PC-3 (cell line): Measurements from ENCODE around the gene MLLT10. TPM values are rescaled to one million over a fixed set of nuclear protein-coding genes. Genes with fewer than 3 reads are reported as not detected.
"Not testable (repeated sequence)": the region's sequence is repeated elsewhere in the genome, so short reads cannot be mapped to it uniquely, and the experiment has no call there.

Source experiments
- ATAC-seq: fragments of 200-7000 bp; cut with Tn5 transposase; 2 replicates; pipeline ENCODE4 v1.9.1; 2020; ENCODE audit warnings: mild to moderate bottlenecking, moderate library complexity
- BruUV-seq: library from RNA; stranded (reverse); fragments of 400-500 nt; replicated peaks from 2 replicates; lab custom pipeline; 2021; lab: Mats Ljungman, UMichigan
- CTCF ChIA-PET: fragments of 300-600 bp; sonication (Branson Sonifier 250); formaldehyde crosslinking; loops from one replicate; lab custom pipeline; 2022; ENCODE audit warnings: antibody characterized with exemption; lab: Charles Lee
- POLR2A ChIA-PET: fragments of 300-600 bp; sonication (Branson Sonifier 250); formaldehyde crosslinking; loops from one replicate; lab custom pipeline; 2022; ENCODE audit warnings: antibody characterized with exemption; ENCODE audit not compliant: unreplicated experiment; lab: Charles Lee
- DNase-seq: peaks from one replicate; pipeline ENCODE4 v3.0.0-alpha.2; 2015
- H2AFZ ChIP-seq: fragments of 300-600 bp; sonication (generic); 2 replicates; pipeline ENCODE4 v1.6.0; 2016; ENCODE audit warnings: antibody characterized with exemption, low read length
- H3F3A ChIP-seq: fragments of 300-600 bp; sonication (generic); one replicate; pipeline ENCODE4 v1.6.0; 2017; ENCODE audit warnings: antibody characterized with exemption, low read length, control low read depth, mild to moderate bottlenecking; ENCODE audit not compliant: unreplicated experiment
- H3K27ac ChIP-seq: fragments of 300-600 bp; sonication (generic); 2 replicates; pipeline ENCODE4 v1.5.1; 2016; ENCODE audit warnings: mild to moderate bottlenecking, low read length
- H3K27me3 ChIP-seq: fragments of 300-600 bp; sonication (generic); 2 replicates; pipeline ENCODE4 v1.6.1; 2016; ENCODE audit warnings: low read length, mixed read lengths
- H3K36me3 ChIP-seq: fragments of 300-600 bp; sonication (generic); 2 replicates; pipeline ENCODE4 v1.6.1; 2016; ENCODE audit warnings: low read depth, mixed run types, low read length, mixed read lengths
- H3K4me1 ChIP-seq: fragments of 300-600 bp; sonication (generic); 2 replicates; pipeline ENCODE4 v1.5.1; 2016; ENCODE audit warnings: low read length; ENCODE audit not compliant: insufficient read depth
- H3K4me2 ChIP-seq: fragments of 300-600 bp; sonication (generic); 2 replicates; pipeline ENCODE4 v1.6.0; 2016; ENCODE audit warnings: low read length
- H3K4me3 ChIP-seq: fragments of 300-600 bp; sonication (generic); 2 replicates; pipeline ENCODE4 v1.5.1; 2016; ENCODE audit warnings: mild to moderate bottlenecking, low read length, mixed read lengths
- H3K79me2 ChIP-seq: fragments of 300-600 bp; sonication (generic); 2 replicates; pipeline ENCODE4 v1.6.1; 2017; ENCODE audit warnings: low read length, mixed read lengths
- H3K9ac ChIP-seq: fragments of 300-600 bp; sonication (generic); 2 replicates; pipeline ENCODE4 v1.6.0; 2016; ENCODE audit warnings: mild to moderate bottlenecking, low read length
- H3K9me2 ChIP-seq: fragments of 300-600 bp; sonication (generic); replicated peaks from 2 replicates; pipeline ENCODE4 v1.6.1; 2016; ENCODE audit warnings: mixed run types, low read length, mixed read lengths
- H3K9me3 ChIP-seq: fragments of 300-600 bp; sonication (generic); 2 replicates; pipeline ENCODE4 v1.6.1; 2016; ENCODE audit warnings: low read length, mixed read lengths
- H4K20me1 ChIP-seq: fragments of 300-600 bp; sonication (generic); 2 replicates; pipeline ENCODE4 v1.6.1; 2016; ENCODE audit warnings: low read length, mixed read lengths
- EZH2 ChIP-seq: fragments of 300-600 bp; sonication (generic); IDR thresholded peaks from one replicate; pipeline ENCODE4 v1.6.1; 2017; ENCODE audit warnings: antibody characterized with exemption, mild to moderate bottlenecking, low read length; ENCODE audit not compliant: unreplicated experiment
- EZH2phosphoT487 ChIP-seq: fragments of 300-600 bp; sonication (generic); IDR thresholded peaks from 2 replicates; pipeline ENCODE4 v1.6.1; 2018; ENCODE audit warnings: mild to moderate bottlenecking, antibody characterized with exemption, low read length, borderline replicate concordance
- intact Hi-C: fragments of 100-400 bp; cut with micrococcal nuclease; formaldehyde crosslinking; loops from 2 replicates; pipeline ENCODE4 v1.9.0; 2023
- total RNA-seq: library from RNA; depleted of rRNA; stranded (reverse); fragments of >200 nt; gene quantifications from 2 replicates; pipeline ENCODE4 v1.2.3, GENCODE V29; 2014
- TF ChIP-seq, protein P1 (sequence below): fragments of 300-600 bp; sonication (generic); conservative IDR thresholded peaks from 2 replicates; pipeline ENCODE4 v1.5.1; 2017; ENCODE audit warnings: antibody characterized with exemption, low read depth, mild to moderate bottlenecking, low read length

The MLLT10 gene
- total RNA-seq, 1 experiment from 2014 or later, result 32.5 TPM

GRCh38 chr10:21579291-21579690 lies 45.3 kb downstream of the MLLT10 start:
- DNase-seq (no peak), ATAC-seq (no peak)
- Histone ChIP-seq H3K4me1 (no peaks in the 10 kb centered on the region), H3K9me3 (no peaks in the 10 kb centered on the region), H3K4me3 (no peak overlapping the region), H3K9me2 (no peaks in the 10 kb centered on the region), H3F3A (no peaks in the 10 kb centered on the region), H3K27me3 (no peaks in the 10 kb centered on the region), H3K27ac (no peak overlapping the region), H3K9ac (no peak overlapping the region), H2AFZ (no peak overlapping the region), H3K36me3 (no peaks in the 10 kb centered on the region), H4K20me1 (no peaks in the 10 kb centered on the region), H3K79me2 (peaks cover 73% of the 10 kb centered on the region), H3K4me2 (no peak overlapping the region)
- no TSS peak for BruUV-seq
- POLR2A ChIA-PET, result no interaction called here
- intact Hi-C loops, result no loop called here
- CTCF ChIA-PET, result no interaction called here
- TF ChIP-seq EZH2phosphoT487, result no peak

GRCh38 chr10:21581421-21581834 lies 47.4 kb downstream of the MLLT10 start:
- DNase-seq, H3K4me3 ChIP-seq, H3F3A ChIP-seq, H2AFZ ChIP-seq, H3K27ac ChIP-seq, intact Hi-C loops, H4K20me1 ChIP-seq, H3K4me2 ChIP-seq, H3K27me3 ChIP-seq, ATAC-seq, BruUV-seq, CTCF ChIA-PET, POLR2A ChIA-PET, H3K9me2 ChIP-seq, H3K9ac ChIP-seq, H3K4me1 ChIP-seq, H3K9me3 ChIP-seq, H3K36me3 ChIP-seq: not testable (repeated sequence)
- H3K79me2 ChIP-seq, result peaks cover 56% of the 10 kb centered on the region

DNA sequence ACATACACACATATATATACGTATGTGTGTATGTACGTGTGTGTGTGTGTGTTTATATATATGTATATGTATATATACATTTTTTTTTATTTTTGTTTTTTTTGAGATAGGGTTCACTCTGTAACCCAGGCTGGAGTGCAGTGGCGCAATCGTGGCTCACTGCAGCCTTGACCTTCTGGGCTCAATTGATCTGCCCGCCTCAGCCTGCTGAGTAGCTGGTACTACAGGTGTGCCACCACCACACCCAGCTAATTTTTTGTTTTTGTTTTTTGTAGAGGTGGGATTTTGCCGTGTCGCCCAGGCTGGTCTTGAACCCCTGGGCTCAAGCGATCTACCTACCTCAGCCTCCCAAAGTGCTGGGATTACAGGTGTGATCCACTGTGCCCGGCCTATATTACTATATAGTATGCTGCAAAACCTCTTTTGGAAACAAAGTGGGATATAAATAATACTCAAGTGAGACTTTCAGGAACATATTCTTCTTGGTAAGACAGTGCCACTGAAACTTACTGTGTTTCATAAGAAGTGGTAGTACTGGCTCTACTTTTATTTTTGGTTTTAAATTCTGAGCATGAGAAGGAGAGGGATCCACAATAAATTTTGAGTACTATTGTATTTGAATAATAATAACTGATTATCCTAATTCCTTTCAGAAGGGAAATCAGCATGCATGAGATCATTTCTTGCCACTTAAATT lies 51.0 kb downstream of the MLLT10 start:
- ATAC-seq, result no peak
- Histone ChIP-seq H3K27me3 (no peaks in the 10 kb centered on the region), H4K20me1 (no peaks in the 10 kb centered on the region), H3K27ac (no peak overlapping the region), H3F3A (no peaks in the 10 kb centered on the region), H3K4me3 (no peak overlapping the region), H3K79me2 (peaks cover 28% of the 10 kb centered on the region), H3K4me2 (no peak overlapping the region), H2AFZ (no peak overlapping the region), H3K36me3 (no peaks in the 10 kb centered on the region), H3K9me3 (no peaks in the 10 kb centered on the region), H3K9ac (no peak overlapping the region), H3K9me2 (no peaks in the 10 kb centered on the region), H3K4me1 (no peaks in the 10 kb centered on the region)
- intact Hi-C loops, result no loop called here
- POLR2A ChIA-PET, result no interaction called here
- CTCF ChIA-PET, result no interaction called here
- TF ChIP-seq, protein P1, sequence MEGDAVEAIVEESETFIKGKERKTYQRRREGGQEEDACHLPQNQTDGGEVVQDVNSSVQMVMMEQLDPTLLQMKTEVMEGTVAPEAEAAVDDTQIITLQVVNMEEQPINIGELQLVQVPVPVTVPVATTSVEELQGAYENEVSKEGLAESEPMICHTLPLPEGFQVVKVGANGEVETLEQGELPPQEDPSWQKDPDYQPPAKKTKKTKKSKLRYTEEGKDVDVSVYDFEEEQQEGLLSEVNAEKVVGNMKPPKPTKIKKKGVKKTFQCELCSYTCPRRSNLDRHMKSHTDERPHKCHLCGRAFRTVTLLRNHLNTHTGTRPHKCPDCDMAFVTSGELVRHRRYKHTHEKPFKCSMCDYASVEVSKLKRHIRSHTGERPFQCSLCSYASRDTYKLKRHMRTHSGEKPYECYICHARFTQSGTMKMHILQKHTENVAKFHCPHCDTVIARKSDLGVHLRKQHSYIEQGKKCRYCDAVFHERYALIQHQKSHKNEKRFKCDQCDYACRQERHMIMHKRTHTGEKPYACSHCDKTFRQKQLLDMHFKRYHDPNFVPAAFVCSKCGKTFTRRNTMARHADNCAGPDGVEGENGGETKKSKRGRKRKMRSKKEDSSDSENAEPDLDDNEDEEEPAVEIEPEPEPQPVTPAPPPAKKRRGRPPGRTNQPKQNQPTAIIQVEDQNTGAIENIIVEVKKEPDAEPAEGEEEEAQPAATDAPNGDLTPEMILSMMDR, result no peak
- TF ChIP-seq EZH2phosphoT487 (no peak), EZH2 (no peak)
- no TSS peak for BruUV-seq
- no peak for DNase-seq

GRCh38 chr10:21587391-21587790 lies 53.4 kb downstream of the MLLT10 start:
- Histone ChIP-seq H3K79me2 (peaks cover 22% of the 10 kb centered on the region), H3K27me3 (no peaks in the 10 kb centered on the region), H3K9me3 (no peaks in the 10 kb centered on the region), H2AFZ (no peak overlapping the region), H3K9ac (no peak overlapping the region), H3F3A (no peaks in the 10 kb centered on the region), H3K9me2 (no peaks in the 10 kb centered on the region), H3K27ac (no peak overlapping the region), H4K20me1 (no peaks in the 10 kb centered on the region), H3K4me2 (no peak overlapping the region), H3K4me3 (no peak overlapping the region), H3K36me3 (no peaks in the 10 kb centered on the region), H3K4me1 (no peaks in the 10 kb centered on the region)
- no peak for ATAC-seq
- no TSS peak for BruUV-seq
- intact Hi-C loops, result no loop called here
- ChIA-PET CTCF (no interaction called here), POLR2A (no interaction called here)
- TF ChIP-seq EZH2phosphoT487 (no peak), EZH2 (no peak)
- TF ChIP-seq, protein P1, result no peak
- no peak for DNase-seq

DNA sequence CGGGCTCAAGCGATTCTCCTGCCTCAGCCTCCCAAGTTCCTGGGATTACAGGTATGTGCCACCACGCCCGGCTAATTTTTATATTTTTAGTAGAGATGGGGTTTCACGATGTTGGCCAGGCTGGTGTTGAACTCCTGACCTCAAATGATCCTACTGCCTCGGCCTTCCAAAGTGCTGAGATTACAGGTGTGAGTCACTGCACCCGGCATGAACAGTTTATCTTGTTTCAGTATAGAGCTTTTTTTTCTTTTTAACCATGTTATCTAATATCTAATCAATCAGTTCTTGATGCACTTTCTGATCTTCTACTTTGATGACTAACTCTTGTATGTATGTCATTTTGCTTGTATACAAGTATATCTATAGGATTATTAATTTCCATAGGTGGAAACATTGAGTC lies 54.1 kb downstream of the MLLT10 start:
- H3K36me3 ChIP-seq, H3K27me3 ChIP-seq, H3F3A ChIP-seq, ATAC-seq, H3K9ac ChIP-seq, H3K4me3 ChIP-seq, H4K20me1 ChIP-seq, CTCF ChIA-PET, DNase-seq, BruUV-seq, intact Hi-C loops, POLR2A ChIA-PET, H3K27ac ChIP-seq, H3K4me2 ChIP-seq, H3K9me2 ChIP-seq, H3K4me1 ChIP-seq, H2AFZ ChIP-seq, H3K9me3 ChIP-seq: not testable (repeated sequence)
- H3K79me2 ChIP-seq, result peaks cover 23% of the 10 kb centered on the region
